ENCODE measurements around the gene PDLIM5.

DNA sequence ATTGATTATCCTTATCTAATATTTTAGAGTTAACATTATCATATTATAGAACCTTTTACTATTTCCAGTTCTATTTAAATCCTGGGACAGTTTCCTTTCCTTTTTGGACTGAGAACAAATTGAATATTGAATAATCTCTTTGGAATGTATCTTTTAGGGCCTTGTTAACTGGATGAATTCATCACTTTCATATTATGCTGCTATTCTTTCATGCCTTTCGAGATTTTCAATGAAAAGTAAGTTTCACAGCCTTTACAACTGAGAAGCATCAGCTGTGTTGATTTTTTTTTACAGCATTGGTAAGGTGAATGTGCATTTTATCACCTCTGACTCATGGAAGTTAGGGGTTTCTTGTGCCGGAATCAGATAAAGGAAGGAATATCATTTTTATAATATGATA lies 39.6 kb downstream of the PDLIM5 start:
- TF ChIP-seq CTCF (conservative IDR thresholded peaks at IDR 0.05; ENCODE audit: low read length) (no peak), EZH2phosphoT487 (IDR thresholded peaks at IDR 0.05; ENCODE audit: borderline replicate concordance) (no peak)
